Measurements from ENCODE around the gene MMP17.

Gene MMP17

GRCh38 chr12:131853832-131854797 lies 25.9 kb downstream of the MMP17 start:
- DNase-seq (ENCODE audit: low read depth), result no peak
- TF ChIP-seq CTCF (IDR thresholded peaks at IDR 0.05; ENCODE audit: low read length, missing control alignments), result no peak
- no peak overlapping the region for H3K4me3 ChIP-seq (replicated peaks; ENCODE audit: low read depth, low read length)

GRCh38 chr12:131854861-131855476 lies 26.8 kb downstream of the MMP17 start:
- no peak for DNase-seq (ENCODE audit: low read depth)
- TF ChIP-seq CTCF (IDR thresholded peaks at IDR 0.05; ENCODE audit: low read length, missing control alignments), result no peak

GRCh38 chr12:131855521-131856142 lies 27.4 kb downstream of the MMP17 start:
- no peak overlapping the region for H3K4me3 ChIP-seq (replicated peaks; ENCODE audit: low read depth, low read length)
- no peak for TF ChIP-seq CTCF (IDR thresholded peaks at IDR 0.05; ENCODE audit: low read length, missing control alignments)
- DNase-seq (ENCODE audit: low read depth), result no peak

More at GRCh38 chr12:131854861-131855476, 26.8 kb downstream of the MMP17 start:
- no peak overlapping the region for H3K4me3 ChIP-seq (replicated peaks; ENCODE audit: low read depth, low read length)

- DNase-seq (ENCODE audit: low read depth), result no peak
- no peak for TF ChIP-seq CTCF (IDR thresholded peaks at IDR 0.05; ENCODE audit: low read length, missing control alignments)
- no peak overlapping the region for H3K4me3 ChIP-seq (replicated peaks; ENCODE audit: low read depth, low read length)
These were observed 28.3 kb downstream of the MMP17 start for GRCh38 chr12:131856366-131857097.

GRCh38 chr12:131857908-131858850 lies 30.0 kb downstream of the MMP17 start:
- no peak overlapping the region for H3K4me3 ChIP-seq (replicated peaks; ENCODE audit: low read depth, low read length)
- TF ChIP-seq CTCF (IDR thresholded peaks at IDR 0.05; ENCODE audit: low read length, missing control alignments), result no peak
- DNase-seq (ENCODE audit: low read depth), result no peak

Data from fibroblast of pulmonary artery (primary cell).